ENCODE measurements around the gene DNAJC28.

DNA sequence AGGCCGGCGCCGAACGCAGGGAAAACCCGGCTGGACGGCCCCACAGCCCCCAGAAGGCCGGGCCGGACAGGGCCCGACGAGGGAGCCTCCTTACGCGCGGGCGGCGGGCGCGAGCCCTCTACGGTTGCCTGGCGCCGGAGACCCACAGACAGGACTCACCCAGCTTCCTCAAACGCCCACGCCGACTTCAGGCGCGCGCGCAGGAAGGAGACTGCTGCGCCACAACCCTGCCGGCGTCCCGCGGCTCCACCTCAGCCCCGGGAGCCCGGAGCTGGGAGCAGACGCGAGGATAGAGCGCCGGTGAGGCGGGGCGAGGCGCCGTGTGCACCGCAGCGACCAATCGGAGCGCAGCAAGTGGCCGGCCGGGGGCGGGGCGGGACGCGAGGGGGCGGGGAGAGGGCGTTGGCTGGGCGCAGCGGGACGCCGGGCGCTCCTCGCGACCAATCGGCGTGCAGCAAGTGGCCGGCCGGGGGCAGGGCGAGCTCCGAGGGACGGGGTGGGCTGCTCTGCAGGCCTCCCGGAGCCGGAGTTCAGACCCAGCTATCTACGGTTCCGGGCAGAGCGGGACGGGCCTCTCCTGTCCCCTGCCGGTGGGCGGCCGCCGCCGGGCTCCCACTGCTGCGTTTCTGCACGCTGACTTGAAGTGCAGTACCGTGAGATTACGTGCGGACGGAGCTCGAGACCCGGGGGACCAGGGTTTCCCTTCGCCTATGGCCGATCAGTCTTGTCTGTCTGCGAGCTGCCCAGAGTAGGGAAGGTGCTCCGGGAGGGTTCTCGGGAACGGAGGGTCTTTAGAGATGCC lies 11.6 kb downstream of the DNAJC28 start, which contains the start of gene TMEM50B:
- TF ChIP-seq CTCF (tag by site-specific recombination; IDR thresholded peaks at IDR 0.05) (peak; percentile 98), ZSCAN23 (tag by site-specific recombination; IDR thresholded peaks at IDR 0.05) (peak; percentile 75; the same call in 1 of the 2 replicates), ZNF223 (tag by site-specific recombination; IDR thresholded peaks at IDR 0.05) (no peak), ZNF274 (IDR thresholded peaks at IDR 0.05; ENCODE audit: low read length) (no peak), ZNF274 (tag by site-specific recombination; IDR thresholded peaks at IDR 0.05; ENCODE audit: borderline replicate concordance) (no peak), YY1 (tag by site-specific recombination; IDR thresholded peaks at IDR 0.05) (no peak)
- TF ChIP-seq, protein P1, sequence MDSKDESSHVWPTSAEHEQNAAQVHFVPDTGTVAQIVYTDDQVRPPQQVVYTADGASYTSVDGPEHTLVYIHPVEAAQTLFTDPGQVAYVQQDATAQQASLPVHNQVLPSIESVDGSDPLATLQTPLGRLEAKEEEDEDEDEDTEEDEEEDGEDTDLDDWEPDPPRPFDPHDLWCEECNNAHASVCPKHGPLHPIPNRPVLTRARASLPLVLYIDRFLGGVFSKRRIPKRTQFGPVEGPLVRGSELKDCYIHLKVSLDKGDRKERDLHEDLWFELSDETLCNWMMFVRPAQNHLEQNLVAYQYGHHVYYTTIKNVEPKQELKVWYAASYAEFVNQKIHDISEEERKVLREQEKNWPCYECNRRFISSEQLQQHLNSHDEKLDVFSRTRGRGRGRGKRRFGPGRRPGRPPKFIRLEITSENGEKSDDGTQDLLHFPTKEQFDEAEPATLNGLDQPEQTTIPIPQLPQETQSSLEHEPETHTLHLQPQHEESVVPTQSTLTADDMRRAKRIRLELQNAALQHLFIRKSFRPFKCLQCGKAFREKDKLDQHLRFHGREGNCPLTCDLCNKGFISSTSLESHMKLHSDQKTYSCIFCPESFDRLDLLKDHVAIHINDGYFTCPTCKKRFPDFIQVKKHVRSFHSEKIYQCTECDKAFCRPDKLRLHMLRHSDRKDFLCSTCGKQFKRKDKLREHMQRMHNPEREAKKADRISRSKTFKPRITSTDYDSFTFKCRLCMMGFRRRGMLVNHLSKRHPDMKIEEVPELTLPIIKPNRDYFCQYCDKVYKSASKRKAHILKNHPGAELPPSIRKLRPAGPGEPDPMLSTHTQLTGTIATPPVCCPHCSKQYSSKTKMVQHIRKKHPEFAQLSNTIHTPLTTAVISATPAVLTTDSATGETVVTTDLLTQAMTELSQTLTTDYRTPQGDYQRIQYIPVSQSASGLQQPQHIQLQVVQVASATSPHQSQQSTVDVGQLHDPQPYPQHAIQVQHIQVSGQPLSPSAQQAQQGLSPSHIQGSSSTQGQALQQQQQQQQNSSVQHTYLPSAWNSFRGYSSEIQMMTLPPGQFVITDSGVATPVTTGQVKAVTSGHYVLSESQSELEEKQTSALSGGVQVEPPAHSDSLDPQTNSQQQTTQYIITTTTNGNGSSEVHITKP (tag by site-specific recombination; IDR thresholded peaks at IDR 0.05) = peak; percentile 77
